ENCODE results near the gene SMIM7.

The SMIM7 gene

GRCh38 chr19:16625163-16625958, 34.6 kb downstream of the SMIM7 start:
- intact Hi-C loops (cut with DNase I): loop anchor here (5.0 kb wide), 1 partner anchor 33 kb away; no protein-coding TSS in a partner anchor
- DNase-seq: no peak

- intact Hi-C loops (cut with DNase I): no loop called here
- DNase-seq: no peak
Observed at GRCh38 chr19:16624236-16624635, 35.7 kb downstream of the SMIM7 start.

GRCh38 chr19:16623576-16623975, 36.4 kb downstream of the SMIM7 start:
- intact Hi-C loops (cut with DNase I): no loop called here
- no peak for DNase-seq

GRCh38 chr19:16623066-16623465, 36.9 kb downstream of the SMIM7 start:
- intact Hi-C loops (cut with DNase I): no loop called here
- no peak for DNase-seq

- no peak for DNase-seq
- intact Hi-C loops (cut with DNase I): no loop called here
Observed at GRCh38 chr19:16621165-16621800, 38.7 kb downstream of the SMIM7 start.

- no peak for DNase-seq
- intact Hi-C loops (cut with DNase I): no loop called here
Observed at GRCh38 chr19:16620584-16620983, 39.4 kb downstream of the SMIM7 start.

GRCh38 chr19:16620018-16620417, 39.9 kb downstream of the SMIM7 start:
- peak in 1 of 10 donors; percentile 21 for DNase-seq
- intact Hi-C loops (cut with DNase I): no loop called here

GRCh38 chr19:16619457-16619856, 40.5 kb downstream of the SMIM7 start:
- DNase-seq: no peak
- intact Hi-C loops (cut with DNase I): no loop called here

- no peak for DNase-seq
- intact Hi-C loops (cut with DNase I): no loop called here
Observed at GRCh38 chr19:16618248-16618647, 41.7 kb downstream of the SMIM7 start.

- no peak for DNase-seq
- intact Hi-C loops (cut with DNase I): no loop called here
Observed at GRCh38 chr19:16615808-16616207, 44.1 kb downstream of the SMIM7 start.

- intact Hi-C loops (cut with DNase I): no loop called here
- peak in 1 of 10 donors; percentile 9 for DNase-seq
Observed at GRCh38 chr19:16614941-16615340, 45.0 kb downstream of the SMIM7 start.

- intact Hi-C loops (cut with DNase I): no loop called here
Observed at GRCh38 chr19:16613841-16614240, 46.1 kb downstream of the SMIM7 start.

GRCh38 chr19:16612636-16613035, 47.3 kb downstream of the SMIM7 start:
- DNase-seq: no peak
- intact Hi-C loops (cut with DNase I): no loop called here

More at GRCh38 chr19:16613841-16614240, 46.1 kb downstream of the SMIM7 start:
- no peak for DNase-seq

- intact Hi-C loops (cut with DNase I): no loop called here
- no peak for DNase-seq
Observed at GRCh38 chr19:16611121-16611520, 48.8 kb downstream of the SMIM7 start.

GRCh38 chr19:16609511-16610200, 50.3 kb downstream of the SMIM7 start:
- DNase-seq: peak in 1 of 10 donors; percentile 24
- intact Hi-C loops (cut with DNase I): no loop called here

- intact Hi-C loops (cut with DNase I): no loop called here
- no peak for DNase-seq
Observed at GRCh38 chr19:16608290-16608739, 51.6 kb downstream of the SMIM7 start.

GRCh38 chr19:16607819-16608218, 52.1 kb downstream of the SMIM7 start:
- intact Hi-C loops (cut with DNase I): no loop called here
- no peak for DNase-seq

- intact Hi-C loops (cut with DNase I): no loop called here
- peak in 1 of 10 donors; percentile 83 for DNase-seq
Observed at GRCh38 chr19:16605553-16605994, 54.4 kb downstream of the SMIM7 start.

- intact Hi-C loops (cut with DNase I): no loop called here
- peak in 1 of 10 donors; percentile 30 for DNase-seq
Observed at GRCh38 chr19:16605115-16605514, 54.8 kb downstream of the SMIM7 start.

- intact Hi-C loops (cut with DNase I): no loop called here
- DNase-seq: peak in 1 of 10 donors; percentile 56
Observed at GRCh38 chr19:16604615-16605014, 55.3 kb downstream of the SMIM7 start.

GRCh38 chr19:16603090-16603489, 56.9 kb downstream of the SMIM7 start:
- DNase-seq: peak in 1 of 10 donors; percentile 41
- intact Hi-C loops (cut with DNase I): no loop called here

Measured in posterior cingulate gyrus (tissue), 11 donors.